Ramos (cell line): ENCODE data around the gene SIRPD.
"Not testable (repeated sequence)": the region's sequence is repeated elsewhere in the genome, so short reads cannot be mapped to it uniquely, and the experiment has no call there.

ENCODE experiments used
- in situ Hi-C: fragments of 300-500 bp; cut with MboI; formaldehyde crosslinking; loops from one replicate; pipeline ENCODE4 v1.14.3; 2022; ENCODE audit warnings: low sequenced_read_pairs; ENCODE audit not compliant: unreplicated experiment

The SIRPD gene

DNA sequence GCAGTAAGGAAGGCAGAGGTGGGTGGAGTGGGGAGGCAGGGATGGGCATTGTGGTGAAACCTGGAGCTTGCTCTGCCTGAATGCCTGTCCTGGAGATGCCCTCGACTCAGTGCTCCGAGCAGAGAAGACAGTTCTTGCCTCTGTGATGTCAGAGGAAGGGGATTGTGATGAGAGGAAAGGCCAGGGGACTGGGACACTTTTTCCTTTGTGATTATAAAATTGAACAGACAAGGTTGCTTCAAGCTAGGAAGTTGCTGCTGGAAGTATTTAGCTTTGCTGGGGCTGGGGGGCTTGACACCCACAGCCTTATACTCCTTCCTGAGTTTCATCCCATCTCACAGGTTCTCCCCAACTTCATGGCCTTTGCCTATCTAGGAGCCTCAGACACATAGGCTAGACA is at the start of gene SIRPD:
SIRPD (minus strand) TSS at position 101 of the 400 bp plus-strand sequence; CDS start at position 49, 52 bp downstream.
- in situ Hi-C loops, result no loop called here

- in situ Hi-C loops, result no loop called here
These were observed 43.2 kb upstream of the SIRPD start for GRCh38 chr20:1600736-1601135.

- in situ Hi-C loops, result no loop called here
These were observed 37.8 kb upstream of the SIRPD start for GRCh38 chr20:1595333-1595732.

DNA sequence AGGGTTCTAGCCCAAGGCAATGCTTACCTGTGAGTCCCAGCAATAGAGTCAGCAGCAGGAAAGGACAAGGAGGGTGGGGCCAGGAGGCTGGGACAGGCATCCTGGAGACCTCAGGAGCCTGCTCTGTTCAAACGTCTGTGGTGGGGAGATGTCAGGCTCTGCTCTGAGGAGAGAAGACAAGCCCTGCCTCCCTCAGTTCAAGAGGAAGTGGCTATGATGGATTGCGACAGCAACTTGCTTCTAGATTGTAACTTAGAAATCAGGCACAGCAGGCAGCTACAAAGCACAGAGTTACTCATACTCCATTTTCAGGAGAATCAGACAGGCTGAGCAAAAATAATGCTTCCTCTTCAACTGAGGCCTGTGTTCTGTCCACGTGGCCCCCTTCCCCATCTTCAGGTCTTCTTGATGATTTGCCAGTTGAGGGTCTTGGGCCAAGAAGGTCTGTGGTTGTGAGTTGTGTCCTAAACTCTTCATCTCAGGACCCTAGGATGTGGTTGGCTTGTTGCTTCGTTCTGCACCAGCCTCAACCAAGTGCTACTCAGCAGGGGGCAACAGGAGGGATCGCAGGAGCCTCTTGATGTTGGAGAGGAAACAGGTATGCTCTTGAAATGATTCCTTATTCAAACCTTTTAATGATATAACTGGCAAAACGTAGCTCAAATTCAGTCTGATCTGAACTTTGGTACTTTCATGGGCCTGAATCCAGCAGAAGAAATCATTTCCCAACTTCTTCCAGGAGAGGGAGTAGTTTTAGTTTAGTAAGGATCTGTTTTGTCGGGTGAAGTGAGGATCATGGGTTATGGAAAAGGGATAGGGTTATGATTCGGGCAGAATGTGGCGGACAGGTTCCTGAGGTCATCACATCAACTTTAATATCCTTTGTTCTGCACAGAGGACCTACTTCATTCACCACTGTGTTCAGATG is 31.3 kb upstream of the SIRPD start:
- in situ Hi-C loops, result no loop called here

DNA sequence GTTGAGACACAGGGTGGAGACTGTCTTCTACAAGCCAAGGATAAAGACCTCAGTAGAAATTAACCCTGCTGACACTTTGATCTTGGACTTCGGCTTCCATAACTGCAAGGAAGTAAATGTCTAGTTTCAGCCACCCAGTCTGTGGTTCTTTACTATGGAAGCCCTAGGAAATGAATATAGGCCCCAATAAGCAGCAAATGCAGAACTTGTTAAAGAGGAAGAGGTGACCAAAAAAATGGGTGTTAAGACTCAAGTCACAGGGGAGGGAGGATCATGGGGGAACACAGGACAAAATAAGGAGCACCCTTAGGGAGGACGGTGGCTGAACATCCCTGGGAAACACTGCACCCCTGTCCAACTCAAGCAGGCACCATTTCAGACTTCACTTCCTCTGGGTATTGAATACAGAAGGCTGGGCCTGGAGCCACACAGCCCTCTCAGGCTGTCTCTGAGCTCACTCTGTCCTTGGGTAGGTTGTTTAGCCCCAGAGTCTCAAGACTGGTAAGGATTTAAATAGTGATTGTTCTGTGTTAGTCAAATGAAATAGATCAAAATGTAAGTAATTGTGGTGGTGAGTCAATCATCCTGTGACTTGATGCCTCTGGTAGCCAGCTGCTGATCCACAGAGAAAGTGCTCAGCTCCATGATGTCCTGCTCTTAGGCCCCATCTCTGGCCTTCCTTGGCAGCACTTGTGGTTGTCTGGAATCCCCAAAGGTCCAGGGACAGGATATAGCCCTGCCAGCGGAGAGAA is 30.5 kb upstream of the SIRPD start:
- in situ Hi-C loops, result no loop called here

DNA sequence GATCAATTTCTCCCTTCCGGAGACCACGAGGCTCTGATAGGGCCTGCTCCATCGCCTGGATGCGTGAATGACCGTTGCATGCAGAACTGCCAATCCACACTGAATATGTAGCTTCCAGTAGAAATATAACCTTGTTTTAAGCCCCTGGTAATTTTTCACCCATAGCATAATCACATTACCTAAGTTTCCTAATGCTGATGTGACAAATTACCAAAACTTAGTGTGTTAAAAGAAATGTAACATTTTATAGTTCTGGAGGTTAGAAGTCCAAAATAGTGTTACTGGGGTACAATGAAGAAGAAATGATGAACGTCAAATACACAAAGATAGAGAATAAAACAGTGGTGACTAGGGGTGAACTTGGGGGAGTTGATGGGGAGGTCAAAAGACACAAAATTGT is 22.0 kb upstream of the SIRPD start:
- in situ Hi-C loops, result no loop called here

DNA sequence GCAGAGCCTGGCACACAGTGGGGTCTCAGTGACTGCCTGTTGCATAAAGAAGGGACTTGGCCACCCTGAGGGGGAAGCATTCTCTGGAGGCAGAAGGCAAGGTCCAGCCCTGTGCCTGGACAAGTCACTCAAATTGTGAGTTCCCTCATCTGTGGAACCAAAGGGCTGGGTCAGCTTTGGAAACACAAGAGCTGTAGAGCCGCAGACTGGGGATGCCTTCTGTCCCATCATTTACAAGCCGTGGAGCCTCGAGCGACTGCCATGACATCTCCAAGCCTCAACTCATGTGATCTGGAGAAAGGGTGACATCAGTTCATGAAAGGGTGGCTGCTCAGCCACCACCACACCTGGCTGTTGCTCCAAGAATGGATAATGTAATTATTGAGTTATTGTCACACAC is 20.4 kb upstream of the SIRPD start:
- in situ Hi-C loops, result no loop called here

GRCh38 chr20:1577313-1577712 is 19.8 kb upstream of the SIRPD start:
- in situ Hi-C loops, result not testable (repeated sequence)

DNA sequence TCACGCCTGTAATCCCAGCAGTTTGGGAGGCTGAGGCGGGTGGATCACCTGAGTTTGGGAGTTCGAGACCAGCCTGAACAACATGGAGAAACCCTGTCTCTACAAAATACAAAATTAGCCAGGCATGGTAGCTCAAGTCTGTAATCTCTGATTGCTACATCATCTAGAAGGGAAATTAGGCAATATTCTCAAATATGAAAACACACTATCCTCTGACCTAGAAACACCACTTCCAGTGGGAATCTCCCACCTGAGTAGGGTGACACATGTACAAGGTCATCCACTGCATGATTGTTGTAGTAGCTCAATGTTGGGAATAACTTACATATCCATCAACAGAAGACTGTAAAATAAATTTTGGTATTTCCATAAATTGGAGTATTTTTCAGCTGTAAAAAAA is 19.1 kb upstream of the SIRPD start:
- in situ Hi-C loops, result no loop called here

GRCh38 chr20:1576003-1576402 is 18.5 kb upstream of the SIRPD start:
- in situ Hi-C loops, result not testable (repeated sequence)

- in situ Hi-C loops, result not testable (repeated sequence)
These were observed 14.1 kb upstream of the SIRPD start for GRCh38 chr20:1571583-1571982.

DNA sequence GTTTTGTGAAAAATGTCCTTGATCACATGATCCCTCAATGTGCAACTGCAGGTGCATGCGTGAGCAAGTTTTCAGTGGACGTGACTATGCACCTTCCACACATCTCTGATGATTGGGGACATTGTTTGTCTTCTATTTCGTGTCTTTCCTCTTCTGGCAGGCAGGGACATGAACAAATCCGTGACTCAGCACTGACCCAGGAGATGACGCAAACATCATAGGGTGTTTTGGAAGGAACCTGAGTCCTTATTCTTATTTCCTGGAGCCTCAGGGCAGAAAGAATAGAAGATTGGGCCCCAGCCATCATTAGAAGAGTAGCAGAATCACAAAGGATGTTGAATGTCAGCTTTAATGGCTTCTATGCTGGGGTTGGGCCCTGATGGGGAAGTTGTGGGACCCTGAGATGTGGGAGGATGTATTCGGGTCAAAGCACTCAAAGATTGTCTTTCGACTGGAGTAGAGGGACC is 11.9 kb upstream of the SIRPD start:
- in situ Hi-C loops, result no loop called here

GRCh38 chr20:1568163-1568490 is 10.6 kb upstream of the SIRPD start:
- in situ Hi-C loops, result no loop called here

DNA sequence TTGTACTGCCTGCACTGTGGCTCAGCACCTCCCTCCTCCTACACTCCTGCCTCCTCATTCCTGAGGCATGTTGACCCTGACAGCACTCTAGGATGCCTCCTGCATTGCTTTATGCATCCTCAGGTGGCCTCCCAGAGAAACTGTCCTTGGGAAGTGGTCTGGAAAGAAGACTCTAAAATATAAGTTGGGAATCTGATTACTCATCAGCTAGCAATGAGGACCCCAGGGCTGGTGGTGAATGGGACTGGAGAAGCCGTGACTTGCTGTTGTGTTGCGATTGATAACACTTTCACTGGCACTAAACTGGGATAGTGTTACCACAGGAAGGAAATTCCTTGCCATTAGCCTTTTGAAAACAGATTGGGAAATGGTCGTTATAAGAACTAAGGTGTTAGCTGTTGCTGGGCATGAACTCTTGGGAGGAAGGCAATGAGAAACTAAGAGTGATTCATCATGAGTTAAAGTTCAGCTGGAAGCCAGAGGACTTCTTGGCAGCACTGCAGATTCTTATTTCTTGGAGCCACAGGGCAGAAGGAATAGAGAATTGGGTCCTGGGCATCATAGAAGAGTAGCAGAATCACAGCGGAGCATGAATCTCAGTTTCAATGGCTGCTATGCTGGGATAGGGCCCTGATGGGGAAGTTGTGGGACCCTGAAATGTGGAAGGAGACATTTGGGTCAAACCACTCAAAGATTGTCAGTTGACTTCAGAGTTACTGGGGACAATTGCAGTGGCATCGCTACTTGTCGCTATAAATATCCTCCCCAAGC is 10.1 kb upstream of the SIRPD start:
- in situ Hi-C loops, result no loop called here

DNA sequence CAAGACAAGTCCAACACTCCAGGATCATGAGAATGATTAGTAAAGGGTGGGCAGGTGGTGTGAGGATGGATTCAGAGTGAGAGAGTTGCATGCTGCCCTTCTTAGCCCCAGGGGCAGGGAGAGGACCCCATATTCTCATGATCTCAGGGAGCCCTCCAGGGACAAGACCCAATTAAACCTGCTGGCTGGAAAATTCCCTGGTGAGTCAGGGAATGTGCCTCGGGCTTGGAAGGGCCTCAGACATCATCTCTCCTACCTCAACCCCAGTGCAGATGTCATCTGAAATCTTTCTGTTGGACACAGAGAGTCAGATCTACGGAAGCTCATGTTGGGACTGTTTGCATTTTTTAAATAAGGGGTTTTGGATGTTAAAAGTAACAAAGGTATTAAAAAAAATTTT is 9.2 kb upstream of the SIRPD start:
- in situ Hi-C loops, result no loop called here

DNA sequence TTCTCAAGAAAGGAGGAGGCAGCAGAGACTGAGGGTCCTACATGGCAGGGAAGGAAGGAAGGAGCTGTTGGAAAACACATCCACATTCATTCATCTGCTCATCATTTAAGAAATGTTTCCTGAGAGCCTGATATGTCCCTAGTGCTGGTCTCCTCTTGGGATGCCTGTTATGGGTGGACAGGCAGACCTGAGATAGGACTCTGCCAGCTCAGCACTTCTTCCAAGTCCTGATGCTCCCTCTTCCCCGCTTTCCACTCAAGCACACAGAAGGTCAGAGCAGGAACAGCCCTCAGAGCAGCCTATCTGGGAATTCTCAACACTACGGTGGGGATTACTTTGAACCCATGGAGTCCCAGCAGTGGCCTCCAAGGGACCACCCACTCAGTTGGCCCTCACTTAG is 8.0 kb upstream of the SIRPD start:
- in situ Hi-C loops, result no loop called here

GRCh38 chr20:1563598-1563997 is 6.1 kb upstream of the SIRPD start:
- in situ Hi-C loops, result no loop called here

DNA sequence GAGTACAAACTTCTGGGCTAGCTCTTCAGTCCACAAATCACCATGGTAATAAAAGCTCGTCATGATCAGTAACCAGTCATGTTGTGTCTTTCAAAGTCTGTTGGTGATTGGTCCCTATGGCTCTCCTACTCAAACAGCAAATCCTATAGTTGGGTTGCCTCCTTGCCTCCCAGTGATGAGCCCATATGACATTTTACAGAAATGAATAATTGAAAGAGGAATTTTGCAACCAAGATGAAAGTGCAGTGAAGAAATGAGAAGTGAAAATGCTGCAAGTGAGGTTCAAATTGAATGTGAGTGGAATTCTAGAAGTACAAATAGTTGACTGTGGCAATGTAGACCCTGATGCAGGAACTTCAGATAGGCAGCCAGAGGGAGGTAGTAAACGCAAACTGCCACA is 5.1 kb upstream of the SIRPD start:
- in situ Hi-C loops, result no loop called here

- in situ Hi-C loops, result no loop called here
These were observed 3.8 kb upstream of the SIRPD start for GRCh38 chr20:1561350-1561749.

DNA sequence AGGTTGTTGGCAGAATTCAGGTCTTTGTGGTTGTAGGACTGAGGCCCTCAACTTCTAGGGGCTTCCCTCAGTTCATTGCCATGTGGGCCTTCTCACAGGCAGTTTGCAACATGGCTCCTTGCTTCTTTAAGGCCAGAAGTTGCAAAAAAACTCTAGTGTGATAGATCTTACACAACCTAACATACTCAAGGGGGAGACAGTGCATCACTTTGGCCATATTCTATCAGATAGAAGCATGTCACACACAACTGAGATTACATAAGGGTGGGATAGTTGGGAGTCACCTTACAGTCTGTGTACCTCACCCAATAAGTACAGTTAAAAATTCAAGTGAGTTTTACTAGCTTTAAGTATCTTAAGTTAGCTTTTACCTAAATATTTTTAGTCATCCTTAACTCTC is 1.6 kb downstream of the SIRPD start:
- in situ Hi-C loops, result no loop called here
